ENCODE results near the gene GRAMD2B. TPM values are rescaled to one million over a fixed set of nuclear protein-coding genes. Genes with fewer than 3 reads are reported as not detected.

Gene GRAMD2B
- total RNA-seq, 1 donor from 2014 or later, result 32.1 TPM

GRCh38 chr5:126488443-126489065, 65.3 kb downstream of the GRAMD2B start:
- Mint-ChIP-seq H3K4me1 (ENCODE audit: low read depth) (no peaks in the 10 kb centered on the region), H3K4me3 (ENCODE audit: low read depth) (no peak overlapping the region), H3K9me3 (ENCODE audit: low read depth) (no peaks in the 10 kb centered on the region), H3K27ac (no peak overlapping the region), H3K36me3 (ENCODE audit: insufficient read depth) (peaks cover 52% of the 10 kb centered on the region), H3K27me3 (no peaks in the 10 kb centered on the region)
- no peak for DNase-seq (ENCODE audit: low spot score, unreplicated experiment)
- TF ChIP-seq CTCF (IDR thresholded peaks at IDR 0.05; ENCODE audit: unreplicated experiment), result no peak

- no peak overlapping the region for H3K4me3 Mint-ChIP-seq (ENCODE audit: low read depth)
- no peaks in the 10 kb centered on the region for H3K4me1 Mint-ChIP-seq (ENCODE audit: low read depth)
- peaks cover 47% of the 10 kb centered on the region for H3K36me3 Mint-ChIP-seq (ENCODE audit: insufficient read depth)
- no peak for DNase-seq (ENCODE audit: low spot score, unreplicated experiment)
- no peaks in the 10 kb centered on the region for H3K9me3 Mint-ChIP-seq (ENCODE audit: low read depth)
- H3K27ac Mint-ChIP-seq, result no peak overlapping the region
- no peaks in the 10 kb centered on the region for H3K27me3 Mint-ChIP-seq
- no peak for TF ChIP-seq CTCF (IDR thresholded peaks at IDR 0.05; ENCODE audit: unreplicated experiment)
Observed at GRCh38 chr5:126490167-126490940, 67.1 kb downstream of the GRAMD2B start.

DNA sequence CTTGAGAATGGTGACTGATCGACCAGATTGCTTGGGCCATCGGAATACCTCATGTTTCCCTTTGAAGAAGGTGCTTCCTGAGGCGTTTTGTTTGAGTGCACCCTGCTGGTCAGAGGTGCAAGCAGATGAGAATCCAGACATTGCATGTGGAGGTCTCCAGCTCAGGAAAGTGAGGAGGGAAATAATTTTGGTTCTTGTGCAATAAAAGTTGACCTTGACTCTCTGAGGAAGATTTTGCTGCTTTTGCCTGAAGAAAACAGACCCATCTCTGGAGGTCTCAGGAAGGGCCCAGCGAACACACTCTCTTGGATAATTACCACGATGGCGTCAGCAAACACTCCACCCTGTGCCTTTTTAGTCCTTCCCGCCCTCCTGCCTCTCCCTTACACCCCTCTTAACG, 69.7 kb downstream of the GRAMD2B start:
- no peaks in the 10 kb centered on the region for H3K9me3 Mint-ChIP-seq (ENCODE audit: low read depth)
- DNase-seq (ENCODE audit: low spot score, unreplicated experiment), result no peak
- peak; percentile 28 for TF ChIP-seq CTCF (IDR thresholded peaks at IDR 0.05; ENCODE audit: unreplicated experiment)
- no peaks in the 10 kb centered on the region for H3K27me3 Mint-ChIP-seq
- H3K4me3 Mint-ChIP-seq (ENCODE audit: low read depth), result no peak overlapping the region
- H3K4me1 Mint-ChIP-seq (ENCODE audit: low read depth), result no peaks in the 10 kb centered on the region
- H3K36me3 Mint-ChIP-seq (ENCODE audit: insufficient read depth), result peaks cover 31% of the 10 kb centered on the region
- H3K27ac Mint-ChIP-seq, result no peak overlapping the region

- Mint-ChIP-seq H3K27me3 (no peaks in the 10 kb centered on the region), H3K36me3 (ENCODE audit: insufficient read depth) (peaks cover 26% of the 10 kb centered on the region), H3K9me3 (ENCODE audit: low read depth) (no peaks in the 10 kb centered on the region), H3K4me3 (ENCODE audit: low read depth) (no peak overlapping the region), H3K27ac (no peak overlapping the region), H3K4me1 (ENCODE audit: low read depth) (no peaks in the 10 kb centered on the region)
- no peak for TF ChIP-seq CTCF (IDR thresholded peaks at IDR 0.05; ENCODE audit: unreplicated experiment)
- DNase-seq (ENCODE audit: low spot score, unreplicated experiment), result no peak
Observed at GRCh38 chr5:126494393-126494792, 71.2 kb downstream of the GRAMD2B start.

DNA sequence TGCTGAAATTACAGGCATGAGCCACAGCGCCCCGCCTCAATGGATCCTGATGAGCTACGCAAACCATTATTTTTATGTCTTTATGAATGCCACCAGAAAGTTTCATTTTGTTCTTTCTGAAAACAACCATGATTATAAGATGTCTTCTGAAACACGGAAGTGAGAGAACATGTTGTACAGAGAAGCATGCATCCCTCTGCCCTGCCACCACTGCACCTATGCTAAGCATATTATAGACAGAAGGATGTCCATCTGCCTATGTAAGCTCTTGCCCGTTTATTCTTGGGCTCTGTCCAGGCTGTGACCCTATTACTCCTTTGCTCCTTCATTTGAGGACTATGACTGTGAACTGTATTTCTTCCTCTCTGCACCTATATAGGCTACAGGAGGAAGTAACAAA, 74.3 kb downstream of the GRAMD2B start:
- Mint-ChIP-seq H3K36me3 (ENCODE audit: insufficient read depth) (peaks cover 10% of the 10 kb centered on the region), H3K9me3 (ENCODE audit: low read depth) (no peaks in the 10 kb centered on the region), H3K27ac (no peak overlapping the region), H3K4me1 (ENCODE audit: low read depth) (no peaks in the 10 kb centered on the region), H3K4me3 (ENCODE audit: low read depth) (no peak overlapping the region), H3K27me3 (peaks cover 3% of the 10 kb centered on the region)
- no peak for TF ChIP-seq CTCF (IDR thresholded peaks at IDR 0.05; ENCODE audit: unreplicated experiment)
- DNase-seq (ENCODE audit: low spot score, unreplicated experiment), result no peak
